ENCODE data around the gene WASL. TPM values are rescaled to one million over a fixed set of nuclear protein-coding genes. Genes with fewer than 3 reads are reported as not detected.

WASL gene
- total RNA-seq, 1 experiment from 2014 or later: 34.4 TPM

GRCh38 chr7:123768493-123768892 lies 19.7 kb upstream of the WASL start:
- Mint-ChIP-seq H3K4me3 (no peak overlapping the region), H3K36me3 (peaks cover 4% of the 10 kb centered on the region; the same call in 1 of the 2 replicates), H3K9me3 (peaks cover 5% of the 10 kb centered on the region), H3K27ac (no peak overlapping the region), H3K27me3 (ENCODE audit: low read depth) (no peaks in the 10 kb centered on the region), H3K4me1 (peaks cover 21% of the 10 kb centered on the region)
- no peak for TF ChIP-seq NFYB (CRISPR knock-in tag; conservative IDR thresholded peaks at IDR 0.05; ENCODE audit: low read depth)
- no peak for TF ChIP-seq NFATC4 (CRISPR knock-in tag; IDR thresholded peaks at IDR 0.05)
- TF ChIP-seq, protein P1, sequence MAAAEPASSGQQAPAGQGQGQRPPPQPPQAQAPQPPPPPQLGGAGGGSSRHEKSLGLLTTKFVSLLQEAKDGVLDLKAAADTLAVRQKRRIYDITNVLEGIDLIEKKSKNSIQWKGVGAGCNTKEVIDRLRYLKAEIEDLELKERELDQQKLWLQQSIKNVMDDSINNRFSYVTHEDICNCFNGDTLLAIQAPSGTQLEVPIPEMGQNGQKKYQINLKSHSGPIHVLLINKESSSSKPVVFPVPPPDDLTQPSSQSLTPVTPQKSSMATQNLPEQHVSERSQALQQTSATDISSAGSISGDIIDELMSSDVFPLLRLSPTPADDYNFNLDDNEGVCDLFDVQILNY (CRISPR knock-in tag; IDR thresholded peaks at IDR 0.05): no peak
- TF ChIP-seq FOXK1 (CRISPR knock-in tag; IDR thresholded peaks at IDR 0.05): no peak
- no peak for TF ChIP-seq ZNF263 (CRISPR knock-in tag; IDR thresholded peaks at IDR 0.05; ENCODE audit: low read depth)
- TF ChIP-seq ZNF532 (CRISPR knock-in tag; IDR thresholded peaks at IDR 0.05; ENCODE audit: borderline replicate concordance): no peak
- no peak for TF ChIP-seq SMAD4 (CRISPR knock-in tag; IDR thresholded peaks at IDR 0.05)
- no peak for TF ChIP-seq ZBTB21 (CRISPR knock-in tag; IDR thresholded peaks at IDR 0.05; ENCODE audit: borderline replicate concordance)
- no peak for TF ChIP-seq ZNF671 (CRISPR knock-in tag; IDR thresholded peaks at IDR 0.05)
- TF ChIP-seq FOXP1 (CRISPR knock-in tag; IDR thresholded peaks at IDR 0.05; ENCODE audit: borderline replicate concordance): no peak
- TF ChIP-seq JUN (CRISPR knock-in tag; IDR thresholded peaks at IDR 0.05): no peak
- TF ChIP-seq CTCF (IDR thresholded peaks at IDR 0.05): no peak
- CTCF ChIA-PET: no interaction called here
- DNase-seq (ENCODE audit: low spot score): no peak
- POLR2A ChIA-PET: no interaction called here
- no peak for ATAC-seq

DNA sequence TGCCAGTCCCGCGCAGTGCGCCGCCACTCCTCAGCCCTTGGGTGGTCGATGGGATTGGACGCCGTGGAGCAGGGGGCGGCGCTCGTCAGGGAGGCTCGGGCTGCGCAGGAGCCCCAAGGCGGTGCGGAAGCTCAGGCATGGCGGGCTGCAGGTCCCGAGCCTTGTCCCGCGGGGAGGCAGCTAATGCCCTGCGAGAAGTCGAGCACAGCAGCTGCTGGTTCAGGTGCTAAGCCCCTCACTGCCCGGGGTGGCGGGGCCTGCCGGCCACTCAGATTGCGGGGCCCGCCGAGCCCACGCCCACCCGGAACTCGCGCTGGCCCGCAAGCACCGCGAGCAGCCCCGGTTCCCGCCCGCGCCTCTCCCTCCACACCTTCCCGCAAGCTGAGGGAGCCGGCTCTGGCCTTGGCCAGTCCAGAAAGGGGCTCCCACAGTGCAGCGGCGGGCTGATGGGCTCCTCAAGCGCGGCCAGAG lies 14.4 kb upstream of the WASL start:
- CTCF ChIA-PET: interaction anchor here (1.0 kb wide), 1 partner anchor 47 kb away, joined by 4 read pairs; no protein-coding TSS in a partner anchor
- H3K9me3 Mint-ChIP-seq: peaks cover 20% of the 10 kb centered on the region
- POLR2A ChIA-PET: interaction anchor here (1.5 kb wide), 1 partner anchor 14 kb away, joined by 8 read pairs; the partner anchor contains the start of gene WASL
- no peaks in the 10 kb centered on the region for H3K27me3 Mint-ChIP-seq (ENCODE audit: low read depth)
- no peak for DNase-seq (ENCODE audit: low spot score)
- peaks cover 5% of the 10 kb centered on the region for H3K4me1 Mint-ChIP-seq
- H3K36me3 Mint-ChIP-seq: peaks cover 8% of the 10 kb centered on the region
- no peak for ATAC-seq
- H3K4me3 Mint-ChIP-seq: no peak overlapping the region
- H3K27ac Mint-ChIP-seq: no peak overlapping the region
- TF ChIP-seq KAT7 (CRISPR knock-in tag; IDR thresholded peaks at IDR 0.05; ENCODE audit: borderline replicate concordance) (no peak), FOXP4 (CRISPR knock-in tag; IDR thresholded peaks at IDR 0.05) (no peak), NFATC4 (CRISPR knock-in tag; IDR thresholded peaks at IDR 0.05) (no peak), ZNF423 (CRISPR knock-in tag; IDR thresholded peaks at IDR 0.05) (no peak)
